GM18951 (cell line): ENCODE results near the gene ZSCAN5B.
"Not testable (repeated sequence)": the region's sequence is repeated elsewhere in the genome, so short reads cannot be mapped to it uniquely, and the experiment has no call there.

Experiments
- POLR2A ChIP-seq: IDR thresholded peaks from 4 replicates; pipeline ENCODE4 v1.6.1; 2011; ENCODE audit warnings: mild to moderate bottlenecking; ENCODE audit not compliant: insufficient read length, insufficient read depth; ENCODE audit errors: extremely low read depth
- in situ Hi-C: fragments of 300-500 bp; cut with MboI; formaldehyde crosslinking; loops from one replicate; pipeline ENCODE4 v1.12.0; 2022; ENCODE audit warnings: low sequenced_read_pairs, mixed read lengths, inconsistent platforms; ENCODE audit not compliant: unreplicated experiment

ZSCAN5B gene

GRCh38 chr19:56197646-56198045 is at the start of gene ZSCAN5B:
ZSCAN5B (minus strand) TSS chr19:56197783; CDS start chr19:56193052, 4,731 bp downstream.
- in situ Hi-C loops: not testable (repeated sequence)

GRCh38 chr19:56245764-56246163 is 48.2 kb upstream of the ZSCAN5B start:
- in situ Hi-C loops: not testable (repeated sequence)

- in situ Hi-C loops: no loop called here
- TF ChIP-seq POLR2A: no peak
These were observed 47.6 kb upstream of the ZSCAN5B start for GRCh38 chr19:56245121-56245740.

- in situ Hi-C loops: no loop called here
- TF ChIP-seq POLR2A: no peak
These were observed 25.9 kb upstream of the ZSCAN5B start for GRCh38 chr19:56223481-56223880.

GRCh38 chr19:56222901-56223300 is 25.3 kb upstream of the ZSCAN5B start:
- in situ Hi-C loops: no loop called here

GRCh38 chr19:56221851-56222250 is 24.3 kb upstream of the ZSCAN5B start:
- in situ Hi-C loops: no loop called here
- TF ChIP-seq POLR2A: no peak

More at GRCh38 chr19:56222901-56223300, 25.3 kb upstream of the ZSCAN5B start:
- no peak for TF ChIP-seq POLR2A

GRCh38 chr19:56221442-56221841 is 23.9 kb upstream of the ZSCAN5B start:
- in situ Hi-C loops: not testable (repeated sequence)

GRCh38 chr19:56218961-56219360 is 21.4 kb upstream of the ZSCAN5B start:
- in situ Hi-C loops: no loop called here
- no peak for TF ChIP-seq POLR2A

- TF ChIP-seq POLR2A: no peak
- in situ Hi-C loops: no loop called here
These were observed 19.7 kb upstream of the ZSCAN5B start for GRCh38 chr19:56217039-56217949.

- no peak for TF ChIP-seq POLR2A
- in situ Hi-C loops: no loop called here
These were observed 14.1 kb upstream of the ZSCAN5B start for GRCh38 chr19:56211718-56212117.

GRCh38 chr19:56210036-56210435 is 12.5 kb upstream of the ZSCAN5B start:
- in situ Hi-C loops: not testable (repeated sequence)

GRCh38 chr19:56209091-56209490 is 11.5 kb upstream of the ZSCAN5B start:
- TF ChIP-seq POLR2A: no peak
- in situ Hi-C loops: no loop called here

GRCh38 chr19:56207581-56207980 is 10.0 kb upstream of the ZSCAN5B start:
- in situ Hi-C loops: not testable (repeated sequence)

GRCh38 chr19:56201973-56202372 is 4.4 kb upstream of the ZSCAN5B start, which contains the start of gene ZSCAN5C:
ZSCAN5C (plus strand) TSS chr19:56202273; CDS start chr19:56205914, 3,641 bp downstream.
- in situ Hi-C loops: no loop called here
- no peak for TF ChIP-seq POLR2A
